Heart right ventricle (tissue), 16 donors: ENCODE results near the gene MYEOV. TPM values are rescaled to one million over a fixed set of nuclear protein-coding genes. Genes with fewer than 3 reads are reported as not detected.

Experiments used
- ATAC-seq, 8 donors: fragments of 200-7000 bp; cut with Tn5 transposase; one replicate each; pipeline ENCODE4 v1.9.1; 2020; ENCODE audit warnings: mild to moderate bottlenecking in 8 of 8, moderate library complexity in 8 of 8, moderate number of reproducible peaks in 1 of 8
- DNase-seq, 2 donors: peaks; one replicate each; pipeline ENCODE4 v3.0.0-alpha.2; 2020
- H3K27ac ChIP-seq, 10 donors: fragments of 200-600 bp; sonication (generic) in 2 of 10; one replicate each; pipeline versions ENCODE4 v1.5.0 to v1.8.0; 2020 to 2022; ENCODE audit warnings: mild to moderate bottlenecking in 3 of 10
- H3K27me3 ChIP-seq, 7 donors: fragments of 200-600 bp; one replicate each; pipeline ENCODE4 v1.8.0; 2021 to 2022; ENCODE audit warnings: mild to moderate bottlenecking in 2 of 7
- H3K36me3 ChIP-seq, 9 donors: fragments of 200-600 bp; sonication (generic) in 1 of 9; one replicate each; pipeline versions ENCODE4 v1.5.0 to v1.8.0; 2020 to 2022; ENCODE audit warnings: mild to moderate bottlenecking in 2 of 9
- H3K4me1 ChIP-seq, 9 donors: fragments of 200-600 bp; sonication (generic) in 1 of 9; one replicate each; pipeline versions ENCODE4 v1.5.0 to v1.8.0; 2020 to 2022; ENCODE audit warnings: mild to moderate bottlenecking in 4 of 9
- H3K4me3 ChIP-seq, 10 donors: fragments of 200-600 bp; sonication (generic) in 2 of 10; one replicate each; pipeline versions ENCODE4 v1.5.0 to v1.8.0; 2020 to 2022; ENCODE audit warnings: mild to moderate bottlenecking in 7 of 10, moderate library complexity in 2 of 10
- H3K9me3 ChIP-seq, 11 donors: fragments of 200-600 bp in 10 of 11; sonication (generic) in 2 of 11; one replicate each; pipeline versions ENCODE4 v1.5.0 to v1.8.0; 2013 to 2022; ENCODE audit warnings: mild to moderate bottlenecking in 2 of 11, control low read depth in 1 of 11, moderate library complexity in 1 of 11
- WGBS, 2 donors: extraction: QIAGEN DNeasy Blood & Tissue Kit; methylation state at CpG; one replicate each; pipeline ENCODE4 v1.1.7; 2013; ENCODE audit warnings: inconsistent platforms in 1 of 2; 5-methylcytosine and 5-hydroxymethylcytosine counted together
- intact Hi-C, 10 donors: fragments of 100-400 bp; cut with DNase I; formaldehyde crosslinking; loops; one replicate each; pipeline versions ENCODE4 v1.11.1 to v1.14.2; 2022
- polyA plus RNA-seq, 2 donors: library from polyadenylated mRNA; stranded (reverse); fragments of 200-250 nt; gene quantifications; one replicate each; pipeline ENCODE4 v1.2.3, GENCODE V29; 2013
- total RNA-seq, 10 donors: library from RNA; stranded (reverse); fragmentation: NEBNext Ultra II Directional in 3 of 10; extraction: Animal tissue kit (Norgen Biotek cat#: 25700) in 3 of 10; gene quantifications; one replicate each; pipeline versions ENCODE4 v1.2.1 to v1.2.4, GENCODE V29; 2021 to 2023
- TF ChIP-seq, protein P1 (sequence below), 9 donors: fragments of 200-600 bp; sonication (generic) in 2 of 9; IDR thresholded peaks; one replicate each; pipeline versions ENCODE4 v1.5.0 to v1.8.0; 2021 to 2022; ENCODE audit warnings: antibody characterized with exemption in 9 of 9, mild to moderate bottlenecking in 5 of 9, moderate library complexity in 1 of 9
- donor health status: Arrhythmogenic right ventricular cardiomyopathy.
- donor health status: ischemic (EF 13 %, LVEDD 7.1; RV severe dilation, severe dysfunction).
- donor health status: healthy with polysubstance abuse.
- donor health status: DM: no; HTN: yes; CAD: no.
- donor health status: DM: no; HTN: no; CAD: no.
- donor health status: ischemic (EF 25% LVEDD 6.9; RV normal size, moderate dysfunction).
- donor health status: ischemic (EF 25% LVEDD 5.7; RV mildly dilated, moderate dysfunction).
- donor health status: healthy.
- donor health status: DM: yes; HTN: yes; CAD: no.
- donor health status: Ischemic cardiomyopathy.
- donor health status: ischemic (EF 35%, LVEDD 5.7; RV mildly dilated, moderate dysfunction).
- donor health status: nonischemic (EF 11% LVEDD 7.7; RV severe dilation, severe dysfunction).
- donor health status: DM: yes; HTN: yes; CAD: no.
- donor health status: PGD.
- donor health status: ischemic (EF 29% LVEDD 5.4; RV normal size, mild dysfunction).
- donor health status: nonischemic (EF 23%, LVEDD 6.1; RV moderate dilation, normal function).

The MYEOV gene
- total and polyA plus RNA-seq, 12 donors, result 0.07 TPM; not detected in 11

DNA sequence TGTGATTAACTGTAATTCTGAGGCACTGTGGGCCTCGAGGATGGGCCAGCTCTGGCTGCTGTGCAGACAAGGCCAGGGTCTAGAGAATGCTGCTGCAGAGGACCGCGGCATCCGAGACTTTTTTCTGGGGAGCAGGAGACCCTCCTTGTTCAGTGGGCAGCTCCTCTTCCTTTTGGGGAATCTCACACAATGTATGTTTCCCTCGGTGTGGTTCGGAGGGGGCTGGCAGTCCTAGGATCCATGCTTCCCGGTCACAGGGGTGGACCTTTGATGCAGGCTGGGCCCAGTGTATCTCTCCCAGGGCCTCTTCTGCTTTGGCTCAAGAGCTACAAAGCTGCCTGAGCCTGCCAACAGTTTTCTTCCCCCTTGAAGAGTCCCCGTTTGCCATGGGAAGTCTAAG is 31.5 kb downstream of the MYEOV start:
- no peak overlapping the region for H3K4me3 ChIP-seq
- DNase-seq (no peak), ATAC-seq (no peak)
- no peaks in the 10 kb centered on the region for H3K36me3 ChIP-seq
- H3K27me3 ChIP-seq, result no peaks in the 10 kb centered on the region
- 90 to 91% methylated on average over 8 of the region's 8 CpGs for WGBS, 2 donors
- TF ChIP-seq, protein P1, sequence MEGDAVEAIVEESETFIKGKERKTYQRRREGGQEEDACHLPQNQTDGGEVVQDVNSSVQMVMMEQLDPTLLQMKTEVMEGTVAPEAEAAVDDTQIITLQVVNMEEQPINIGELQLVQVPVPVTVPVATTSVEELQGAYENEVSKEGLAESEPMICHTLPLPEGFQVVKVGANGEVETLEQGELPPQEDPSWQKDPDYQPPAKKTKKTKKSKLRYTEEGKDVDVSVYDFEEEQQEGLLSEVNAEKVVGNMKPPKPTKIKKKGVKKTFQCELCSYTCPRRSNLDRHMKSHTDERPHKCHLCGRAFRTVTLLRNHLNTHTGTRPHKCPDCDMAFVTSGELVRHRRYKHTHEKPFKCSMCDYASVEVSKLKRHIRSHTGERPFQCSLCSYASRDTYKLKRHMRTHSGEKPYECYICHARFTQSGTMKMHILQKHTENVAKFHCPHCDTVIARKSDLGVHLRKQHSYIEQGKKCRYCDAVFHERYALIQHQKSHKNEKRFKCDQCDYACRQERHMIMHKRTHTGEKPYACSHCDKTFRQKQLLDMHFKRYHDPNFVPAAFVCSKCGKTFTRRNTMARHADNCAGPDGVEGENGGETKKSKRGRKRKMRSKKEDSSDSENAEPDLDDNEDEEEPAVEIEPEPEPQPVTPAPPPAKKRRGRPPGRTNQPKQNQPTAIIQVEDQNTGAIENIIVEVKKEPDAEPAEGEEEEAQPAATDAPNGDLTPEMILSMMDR (IDR thresholded peaks at IDR 0.05), result no peak
- H3K4me1 ChIP-seq, result no peaks in the 10 kb centered on the region
- intact Hi-C loops, result no loop called here
- peaks cover 0 to 4% (median 0%) of the 10 kb centered on the region in 11 donors for H3K9me3 ChIP-seq
- H3K27ac ChIP-seq, result no peak overlapping the region

DNA sequence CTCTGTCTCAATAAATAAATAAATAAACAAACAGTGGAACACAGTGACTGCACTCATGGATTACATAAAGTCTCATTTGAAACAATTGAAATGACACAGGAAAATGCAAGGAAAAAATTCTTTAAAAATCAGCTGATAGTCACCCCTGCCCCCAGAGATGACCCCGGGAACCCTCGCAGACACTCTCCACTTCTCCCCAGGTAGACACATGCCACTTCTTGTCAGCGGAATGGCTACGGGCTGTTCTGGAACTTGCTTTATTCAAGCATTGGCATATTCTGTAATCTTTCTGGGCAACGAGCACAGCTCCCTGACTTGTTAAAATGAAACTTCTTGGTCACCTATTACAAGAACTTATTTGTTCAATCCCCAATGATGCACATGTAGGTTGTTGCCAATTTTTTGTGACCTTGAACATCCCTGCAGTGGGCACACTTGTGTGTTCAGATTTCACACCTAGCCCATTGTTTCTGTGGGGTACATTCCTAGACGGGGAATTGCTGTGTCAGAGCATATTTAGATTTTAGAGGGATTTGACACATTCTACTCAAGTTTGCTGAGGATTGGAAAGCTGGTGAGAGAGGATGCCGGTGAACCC is 32.8 kb downstream of the MYEOV start:
- no peaks in the 10 kb centered on the region for H3K4me1 ChIP-seq
- no peaks in the 10 kb centered on the region for H3K36me3 ChIP-seq
- TF ChIP-seq, protein P1 (IDR thresholded peaks at IDR 0.05), result no peak
- WGBS, 2 donors, result 94 to 96% methylated on average over 7 of the region's 7 CpGs
- no peak overlapping the region for H3K4me3 ChIP-seq
- peaks cover 0 to 17% (median 0%) of the 10 kb centered on the region in 11 donors for H3K9me3 ChIP-seq
- DNase-seq (no peak), ATAC-seq (no peak)
- no peak overlapping the region for H3K27ac ChIP-seq
- no peaks in the 10 kb centered on the region for H3K27me3 ChIP-seq
- intact Hi-C loops, result no loop called here

DNA sequence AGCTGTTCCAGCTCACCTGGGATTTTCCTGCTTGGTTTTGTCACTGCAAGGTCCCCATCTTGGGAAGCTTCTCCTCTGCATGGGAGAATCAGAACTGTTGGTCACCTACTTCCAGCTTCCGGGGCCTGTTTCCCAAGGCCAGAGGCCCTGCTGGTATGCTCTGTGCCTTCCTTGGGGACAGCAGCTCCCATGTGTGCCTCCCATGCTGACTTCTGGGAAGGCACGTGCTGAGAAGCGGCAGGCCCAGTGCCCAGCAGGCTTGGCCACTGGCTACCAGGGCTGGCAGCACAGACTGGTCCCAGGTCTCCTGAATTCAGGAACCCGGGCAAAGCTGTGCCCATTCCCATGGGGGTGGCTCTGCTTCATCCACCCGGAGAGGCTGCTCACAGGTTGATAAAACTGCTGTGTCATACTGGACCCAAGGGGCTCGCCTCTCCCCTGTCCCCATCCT is 33.8 kb downstream of the MYEOV start:
- 95 to 96% methylated on average over 6 of the region's 6 CpGs for WGBS, 2 donors
- H3K27me3 ChIP-seq, result no peaks in the 10 kb centered on the region
- DNase-seq (no peak), ATAC-seq (no peak)
- no peaks in the 10 kb centered on the region for H3K4me1 ChIP-seq
- intact Hi-C loops, result no loop called here
- no peak overlapping the region for H3K27ac ChIP-seq
- TF ChIP-seq, protein P1 (IDR thresholded peaks at IDR 0.05), result no peak
- H3K4me3 ChIP-seq, result no peak overlapping the region
- H3K36me3 ChIP-seq, result no peaks in the 10 kb centered on the region
- H3K9me3 ChIP-seq, result peaks cover 0 to 17% (median 0%) of the 10 kb centered on the region in 11 donors

DNA sequence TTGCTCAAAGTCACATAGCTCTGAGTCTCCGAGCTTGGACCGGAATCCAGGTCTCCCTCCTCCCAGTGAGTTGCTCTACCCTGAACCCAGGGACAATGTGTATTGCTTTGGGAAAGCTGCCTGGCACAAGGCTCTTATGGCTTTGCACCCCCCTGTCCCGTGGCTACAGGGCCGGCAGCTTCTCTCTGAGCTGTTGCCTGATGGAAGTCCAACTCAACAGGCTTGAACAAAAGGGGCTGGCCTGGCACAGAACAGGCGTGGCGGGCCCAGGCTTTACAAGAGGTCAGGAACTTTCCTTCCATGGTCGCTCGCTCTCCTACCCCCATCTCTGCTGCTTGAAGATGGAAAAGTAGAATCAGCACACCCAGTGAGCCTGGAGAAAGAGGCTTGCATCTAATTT is 34.3 kb downstream of the MYEOV start:
- peaks cover 0 to 17% (median 0%) of the 10 kb centered on the region in 11 donors for H3K9me3 ChIP-seq
- H3K27me3 ChIP-seq, result no peaks in the 10 kb centered on the region
- no peaks in the 10 kb centered on the region for H3K36me3 ChIP-seq
- no peak overlapping the region for H3K4me3 ChIP-seq
- ATAC-seq (no peak), DNase-seq (no peak)
- H3K4me1 ChIP-seq, result no peaks in the 10 kb centered on the region
- WGBS, 2 donors, result 97% methylated on average over 8 of the region's 8 CpGs
- H3K27ac ChIP-seq, result no peak overlapping the region
- intact Hi-C loops, result no loop called here
- TF ChIP-seq, protein P1 (IDR thresholded peaks at IDR 0.05), result no peak
